HCT116 (cell line): Measurements from ENCODE around the gene NUB1. TPM values are rescaled to one million over a fixed set of nuclear protein-coding genes. Genes with fewer than 3 reads are reported as not detected.
A peak's percentile ranks its signal among the peaks of the same experiment; 100 is the strongest.

Experiments used
- ATAC-seq: fragments of 200-7000 bp; cut with Tn5 transposase; 2 replicates; pipeline ENCODE4 v1.9.1; 2020; ENCODE audit warnings: mild to moderate bottlenecking, moderate library complexity
- Bru-seq: library from RNA; stranded (reverse); fragments of 400-500 nt; gene quantifications from one replicate; lab custom pipeline; 2021; lab: Mats Ljungman, UMichigan
- BruChase-seq, 2 experiments: library from RNA; stranded (reverse); fragments of 400-500 nt; gene quantifications; one replicate each; lab custom pipeline; 2021; lab: Mats Ljungman, UMichigan
- BruUV-seq: library from RNA; stranded (reverse); fragments of 400-500 nt; replicated peaks from 2 replicates; lab custom pipeline; 2021; lab: Mats Ljungman, UMichigan
- CTCF ChIA-PET: fragments of 300-600 bp; sonication (Branson Sonifier 250); formaldehyde crosslinking; loops from one replicate; lab custom pipeline; 2021; ENCODE audit warnings: antibody characterized with exemption; lab: Charles Lee
- POLR2A ChIA-PET: fragments of 300-600, 350-600 bp; sonication (Branson Sonifier 250); formaldehyde crosslinking; loops from one replicate; lab custom pipeline; 2021; ENCODE audit warnings: antibody characterized with exemption; lab: Charles Lee
- RAD21 ChIA-PET, 2 experiments: fragments of 300-600 bp; sonication (Branson Sonifier 250); formaldehyde crosslinking; loops; one replicate each; lab custom pipeline; 2023; ENCODE audit warnings: low total read pairs in 2 of 2; ENCODE audit not compliant: uncharacterized antibody in 2 of 2, unreplicated experiment in 2 of 2, low non-redundant PET in 1 of 2; lab: Charles Lee
- DNase-seq: peaks from one replicate; pipeline ENCODE4 v3.0.0-alpha.2; 2010; ENCODE audit warnings: low read depth, low spot score
- H2AFZ ChIP-seq: fragments of 200-600 bp; shearing (Covaris generic), sonication (generic); 2 replicates; pipeline ENCODE4 v1.6.1; 2017; ENCODE audit warnings: low read depth, mixed run types, mixed read lengths, antibody characterized with exemption, low read length; ENCODE audit not compliant: poor library complexity, severe bottlenecking
- H3K27ac ChIP-seq: 2 replicates; pipeline ENCODE4 v1.5.1; 2012; ENCODE audit warnings: low read depth, low read length
- H3K27me3 ChIP-seq: fragments of 200-600 bp; sonication (generic); 2 replicates; pipeline ENCODE4 v1.6.1; 2016; ENCODE audit warnings: mixed run types, low read length, mixed read lengths; ENCODE audit not compliant: insufficient read depth
- H3K36me3 ChIP-seq, 2 experiments: fragments of 200-500 bp in 1 of 2; fragments of 200-600 bp in 1 of 2; sonication (Bioruptor generic) in 1 of 2; sonication (generic) in 1 of 2; 2 replicates each; pipeline versions ENCODE4 v1.5.1 to v1.6.1; 2014 to 2016; ENCODE audit warnings: low read length in 2 of 2, inconsistent platforms in 1 of 2, mixed read lengths in 1 of 2, mixed run types in 1 of 2; ENCODE audit not compliant: insufficient read depth in 2 of 2, control insufficient read depth in 1 of 2
- H3K4me1 ChIP-seq, 2 experiments: fragments of 200-600 bp in 1 of 2; sonication (generic) in 1 of 2; 2 replicates each; pipeline versions ENCODE4 v1.5.1 to v1.6.1; 2012 to 2017; ENCODE audit warnings: low read length in 2 of 2, inconsistent platforms in 1 of 2, mild to moderate bottlenecking in 1 of 2, mixed read lengths in 1 of 2, mixed run types in 1 of 2, moderate library complexity in 1 of 2; ENCODE audit not compliant: insufficient read depth in 2 of 2, control insufficient read depth in 1 of 2
- H3K4me2 ChIP-seq: fragments of 200-600 bp; sonication (generic); 2 replicates; pipeline ENCODE4 v1.6.1; 2017; ENCODE audit warnings: mixed run types, low read length, mixed read lengths
- H3K4me3 ChIP-seq, 2 experiments: fragments of 200-600 bp in 1 of 2; sonication (generic) in 1 of 2; replicated peaks in 1 of 2; 2 replicates each; pipeline ENCODE4 v1.5.1; 2011 to 2016; ENCODE audit warnings: low read length in 2 of 2, control low read depth in 1 of 2, low read depth in 1 of 2, mild to moderate bottlenecking in 1 of 2, mixed read lengths in 1 of 2, mixed run types in 1 of 2
- H3K79me2 ChIP-seq: fragments of 200-600 bp; sonication (generic); 2 replicates; pipeline ENCODE4 v1.6.1; 2017; ENCODE audit warnings: mild to moderate bottlenecking, mixed run types, low read length, moderate library complexity, mixed read lengths; ENCODE audit not compliant: insufficient read depth
- H3K9ac ChIP-seq: fragments of 200-600 bp; sonication (generic); 2 replicates; pipeline ENCODE4 v1.6.1; 2016; ENCODE audit warnings: low read length, mixed read lengths
- H3K9me2 ChIP-seq: fragments of 200-600 bp; sonication (generic), shearing (Covaris generic); 2 replicates; pipeline ENCODE4 v1.6.1; 2017; ENCODE audit warnings: mixed run types, mild to moderate bottlenecking, moderate library complexity; ENCODE audit not compliant: insufficient read depth
- H3K9me3 ChIP-seq, 2 experiments: fragments of 200-500 bp in 1 of 2; fragments of 200-600 bp in 1 of 2; sonication (Bioruptor generic) in 1 of 2; sonication (generic) in 1 of 2; 2 replicates each; pipeline ENCODE4 v1.6.1; 2014 to 2017; ENCODE audit warnings: low read length in 2 of 2, mixed read lengths in 2 of 2, inconsistent platforms in 1 of 2, low read depth in 1 of 2, mild to moderate bottlenecking in 1 of 2, mixed run types in 1 of 2, moderate library complexity in 1 of 2; ENCODE audit not compliant: control insufficient read depth in 1 of 2, insufficient read depth in 1 of 2
- H4K20me1 ChIP-seq: fragments of 200-600 bp; sonication (generic), shearing (Covaris generic); 2 replicates; pipeline ENCODE4 v1.6.1; 2017; ENCODE audit warnings: mixed run types, mild to moderate bottlenecking, moderate library complexity; ENCODE audit not compliant: insufficient read depth
- ATF3 ChIP-seq: IDR thresholded peaks from 2 replicates; pipeline ENCODE4 v1.6.1; 2012
- EGR1 ChIP-seq: IDR thresholded peaks from 2 replicates; pipeline ENCODE4 v1.6.1; 2012; ENCODE audit warnings: low read depth
- ELF1 ChIP-seq: IDR thresholded peaks from 2 replicates; pipeline ENCODE4 v1.6.1; 2012; ENCODE audit warnings: low read depth, borderline replicate concordance
- MAX ChIP-seq: IDR thresholded peaks from 2 replicates; pipeline ENCODE4 v1.6.1; 2012
- POLR2A ChIP-seq: IDR thresholded peaks from 2 replicates; pipeline ENCODE4 v1.7.0; 2011; ENCODE audit warnings: borderline replicate concordance; ENCODE audit not compliant: insufficient read depth, insufficient read length; ENCODE audit errors: extremely low read depth
- POLR2AphosphoS5 ChIP-seq: IDR thresholded peaks from 2 replicates; pipeline ENCODE4 v1.6.1; 2011; ENCODE audit warnings: mild to moderate bottlenecking, low read depth, low read length, moderate library complexity
- RAD21 ChIP-seq: IDR thresholded peaks from 2 replicates; pipeline ENCODE4 v1.6.1; 2012; ENCODE audit warnings: low read depth, mild to moderate bottlenecking
- SP1 ChIP-seq: IDR thresholded peaks from 2 replicates; pipeline ENCODE4 v1.6.1; 2012; ENCODE audit warnings: low read depth
- YY1 ChIP-seq: IDR thresholded peaks from 2 replicates; pipeline ENCODE4 v1.6.1; 2011; ENCODE audit warnings: low read length, low read depth, moderate library complexity, mild to moderate bottlenecking; ENCODE audit not compliant: insufficient replicate concordance; ENCODE audit errors: extremely low read depth
- ZFX ChIP-seq: fragments of 450-650 bp; IDR thresholded peaks from 2 replicates; pipeline ENCODE4 v1.6.1; 2017
- intact Hi-C: fragments of 100-400 bp; cut with micrococcal nuclease; formaldehyde crosslinking; loops from 2 replicates; pipeline ENCODE4 v1.10.0; 2022
- long read RNA-seq: library from polyadenylated mRNA; unstranded; transcript quantifications from one replicate; pipeline ENCODE4 v2.0.0, GENCODE V29; 2021; ENCODE audit not compliant: unreplicated experiment
- polyA plus RNA-seq: library from polyadenylated mRNA; unstranded; fragments of >200 nt; gene quantifications from 2 replicates; pipeline ENCODE4 v1.2.1, GENCODE V29; 2012; ENCODE audit warnings: missing spikeins
- total RNA-seq: library from RNA; stranded (reverse); gene quantifications from one replicate; pipeline ENCODE4 v1.2.1, GENCODE V29; 2021; ENCODE audit not compliant: unreplicated experiment

NUB1 gene
- total RNA-seq (44.0 TPM), Bru-seq, nascent RNA (percentile 77 among the genes with signal in this experiment), BruChase-seq, experiment 1, labeled RNA remaining after a 6-hour chase (percentile 87 among the genes with signal in this experiment), BruChase-seq, experiment 2, labeled RNA remaining after a 2-hour chase (percentile 75 among the genes with signal in this experiment)
- polyA plus RNA-seq, result 25.6 and 26.7 TPM in 2 replicates
- long read RNA-seq, transcript NUB1-201 (15 exons, 3,180 nt), result minor isoform, 7 of 50 reads
- long read RNA-seq, transcript NUB1-203 (9 exons, 1,703 nt), result major isoform, 14 of 50 reads
- long read RNA-seq, partial matches to known transcripts, result 11 of 50 reads
- long read RNA-seq, other reads (novel, unspliced or antisense), result 15 of 50 reads

GRCh38 chr7:151341357-151342101 is at the start of gene NUB1:
TSS of gene NUB1 (plus strand) at chr7:151341812. CDS start at chr7:151345350, 3,538 bp downstream.
- RAD21 ChIA-PET, result interaction anchor here in 1 of 2 experiments (1.0 kb wide), 1 partner anchor 24 kb away, joined by 3 read pairs; no protein-coding TSS in a partner anchor
- Histone ChIP-seq H2AFZ (peak within 1 kb of the TSS; percentile 60), H3K4me2 (peak within 1 kb of the TSS; percentile 74)

More at GRCh38 chr7:151341357-151342101, at the start of gene NUB1:
- H3K79me2 ChIP-seq, result peaks cover 26% of the 10 kb centered on the region
- peaks cover 18 to 26% of the 10 kb centered on the region in 2 experiments for H3K4me1 ChIP-seq
- TF ChIP-seq RAD21 (no peak), POLR2A (peak; percentile 38), ZFX (peak; percentile 78), YY1 (peak; percentile 21), POLR2AphosphoS5 (peak; percentile 92), SP1 (peak; percentile 78; the same call in 1 of the 2 replicates), EGR1 (peak; percentile 95), MAX (peak; percentile 91), ATF3 (no peak), ELF1 (no peak)
- TF ChIP-seq, all 23 proteins: peak for 7
- ATAC-seq (peak; percentile 95), DNase-seq (peak; percentile 61)
- Histone ChIP-seq H3K9me3 (no peaks in the 10 kb centered on the region), H3K36me3 (peaks cover 2 to 10% of the 10 kb centered on the region in 2 experiments; a peak in 1 of 4 replicates), H4K20me1 (no peaks in the 10 kb centered on the region), H3K27ac (peak within 1 kb of the TSS; percentile 40), H3K4me3 (peak within 1 kb of the TSS; percentile 65 to 69), H3K27me3 (no peaks in the 10 kb centered on the region), H3K9me2 (no peaks in the 10 kb centered on the region), H3K9ac (peak within 1 kb of the TSS; percentile 68)
- ChIA-PET POLR2A (interaction anchor here (0.6 to 0.9 kb wide), 3 partner anchors 26 to 197 kb away, joined by 3 to 4 read pairs (median 3); no protein-coding TSS in a partner anchor), CTCF (interaction anchor here (0.8 to 1.3 kb wide), 4 partner anchors 9 to 31 kb away, joined by 3 to 5 read pairs (median 4); no protein-coding TSS in a partner anchor)
- intact Hi-C loops, result no loop called here
- no TSS peak for BruUV-seq
